Panc1 (cell line): ENCODE results near the gene TTC3.

Experiments used
- CTCF ChIP-seq: fragments of 450-650 bp; IDR thresholded peaks from 2 replicates; pipeline ENCODE4 v1.5.1; 2017; ENCODE audit warnings: mild to moderate bottlenecking
- POLR2AphosphoS5 ChIP-seq: IDR thresholded peaks from 2 replicates; pipeline ENCODE4 v1.6.1; 2012; ENCODE audit warnings: mild to moderate bottlenecking, low read depth, low read length, moderate library complexity
- REST ChIP-seq, 2 experiments: IDR thresholded peaks; 2 replicates each; pipeline ENCODE4 v1.6.1; 2011 to 2012; ENCODE audit warnings: low read depth in 2 of 2, control low read depth in 1 of 2, low read length in 1 of 2, mild to moderate bottlenecking in 1 of 2, moderate library complexity in 1 of 2; ENCODE audit not compliant: insufficient read depth in 1 of 2

- TF ChIP-seq CTCF (no peak), POLR2AphosphoS5 (no peak), REST (IDR thresholded peaks at IDR 0.05; ENCODE audit: insufficient read depth in 1 of 2, low read depth in 2 of 2, low read length in 1 of 2) (no peak)
Observed at GRCh38 chr21:37047079-37047478, 26.0 kb upstream of the TTC3 start.
